ENCODE results near the gene FAM89B. TPM values are rescaled to one million over a fixed set of nuclear protein-coding genes. Genes with fewer than 3 reads are reported as not detected.

The FAM89B gene
- total and polyA plus RNA-seq, 2 of the 8 experiments (the other 6 are each of a cell fraction or from before 2014, with no cell fraction given): 15.8 to 32.4 TPM

- no peak overlapping the region for H3K9ac ChIP-seq (replicated peaks in 1 of 4; ENCODE audit: extremely low read depth in 1 of 4, low read depth in 3 of 4, low read length in 3 of 4)
- CTCF ChIA-PET (ENCODE audit: partially characterized antibody): interaction anchor here (0.6 to 14.8 kb wide), 5 partner anchors 8 to 831 kb away, joined by 3 to 227 read pairs (median 3); partner anchors contain the start of gene KCNK7
- no peak overlapping the region for H3K4me3 ChIP-seq (ENCODE audit: extremely low read depth in 1 of 4, insufficient read depth in 2 of 4, low read depth in 3 of 4, low read length in 4 of 4)
- H3K4me1 ChIP-seq (replicated peaks in 1 of 4; ENCODE audit: control insufficient read depth in 3 of 4, insufficient read depth in 4 of 4, low read length in 3 of 4): peaks cover 0 to 2% (median under 1%) of the 10 kb centered on the region in 4 experiments; a peak in 5 of 7 replicates
- WGBS, 2 experiments (ENCODE audit: extremely low coverage in 1 of 2, insufficient coverage in 1 of 2, insufficient read length in 1 of 2, insufficient replicate concordance in 2 of 2, low coverage in 1 of 2, low lambda C conversion rate in 2 of 2, missing lambda C conversion rate in 1 of 2): 97% methylated on average over 10 of the region's 16 CpGs; no CpG with 5 or more reads in 1 of the 2 experiments
- no peaks in the 10 kb centered on the region for H3K79me2 ChIP-seq (ENCODE audit: control insufficient read depth in 1 of 2, insufficient read depth in 2 of 2, low read length in 2 of 2)
- H4K20me1 ChIP-seq (replicated peaks in 1 of 2; ENCODE audit: control insufficient read depth in 1 of 2, insufficient read depth in 2 of 2, low read length in 2 of 2): peaks cover 0 to 4% of the 10 kb centered on the region in 2 experiments
- H2BK20ac ChIP-seq (ENCODE audit: low read length): no peak overlapping the region
- no peaks in the 10 kb centered on the region for H3K9me3 ChIP-seq (ENCODE audit: insufficient read depth in 2 of 2, low read depth in 1 of 2, low read length in 1 of 2)
- H2BK12ac ChIP-seq (ENCODE audit: low read depth, low read length): no peak overlapping the region
- H3K27ac ChIP-seq (ENCODE audit: low read depth, low read length): no peak overlapping the region
- no peak overlapping the region for H3K18ac ChIP-seq (ENCODE audit: extremely low read depth, low read length)
- H2BK5ac ChIP-seq (ENCODE audit: low read depth, low read length): no peak overlapping the region
- H3K36me3 ChIP-seq (ENCODE audit: control insufficient read depth in 2 of 4, insufficient read depth in 4 of 4, low read length in 3 of 4): peaks cover 0 to 10% (median 2%) of the 10 kb centered on the region in 4 experiments; a peak in 3 of 8 replicates
- no peak overlapping the region for H4K91ac ChIP-seq (replicated peaks; ENCODE audit: insufficient read length, low read length)
- no peak overlapping the region; the same call in 1 of the 2 replicates for H4K8ac ChIP-seq (ENCODE audit: extremely low read depth, insufficient read depth, low read length)
- H2BK15ac ChIP-seq (ENCODE audit: low read length): no peak overlapping the region
- DNase-seq (ENCODE audit: low read depth in 1 of 2, low spot score in 2 of 2) (no peak), FAIRE-seq (no peak)
- H2AK5ac ChIP-seq (ENCODE audit: low read depth, low read length): no peak overlapping the region
- H3K23ac ChIP-seq (ENCODE audit: insufficient read length): no peak overlapping the region
- H2BK120ac ChIP-seq (replicated peaks; ENCODE audit: low read depth, low read length): no peak overlapping the region
- no peaks in the 10 kb centered on the region for H3K23me2 ChIP-seq (ENCODE audit: low read depth, low read length)
- H3K27me3 ChIP-seq (replicated peaks in 1 of 4; ENCODE audit: control insufficient read depth in 3 of 4, extremely low read depth in 1 of 4, insufficient read depth in 3 of 4, low read length in 3 of 4): peaks cover 2 to 5% (median 4%) of the 10 kb centered on the region in 4 experiments
- H3K4me2 ChIP-seq (ENCODE audit: insufficient read depth in 1 of 2, low read depth in 2 of 2, low read length in 2 of 2): no peak overlapping the region
- H3K4ac ChIP-seq (replicated peaks; ENCODE audit: insufficient read length, low read depth, low read length): no peak overlapping the region
- no peaks in the 10 kb centered on the region for H3K79me1 ChIP-seq (ENCODE audit: low read depth, low read length)
- no peak overlapping the region for H3K56ac ChIP-seq (replicated peaks; ENCODE audit: insufficient read length, low read depth, low read length)
- no peak overlapping the region for H2AFZ ChIP-seq (ENCODE audit: low read length)
- TF ChIP-seq USF2 (IDR thresholded peaks at IDR 0.05; ENCODE audit: low read length) (no peak), HDAC6 (IDR thresholded peaks at IDR 0.05; ENCODE audit: low read depth, low read length) (no peak), POU5F1 (IDR thresholded peaks at IDR 0.05; ENCODE audit: low read depth, low read length) (no peak), KDM1A (IDR thresholded peaks at IDR 0.05; ENCODE audit: borderline replicate concordance, low read length) (no peak)
- no peak overlapping the region for H3K14ac ChIP-seq (ENCODE audit: insufficient read length)
- POLR2A ChIA-PET (ENCODE audit: partially characterized antibody): interaction anchor here (0.9 to 2.1 kb wide), 6 partner anchors 9 to 28 kb away, joined by 3 to 7 read pairs (median 4); partner anchors contain the start of gene ZNRD2
- no peak overlapping the region for H4K5ac ChIP-seq (ENCODE audit: insufficient read length, low read depth, low read length)
These were observed 25.9 kb downstream of the FAM89B start for GRCh38 chr11:65598258-65598699.

Measured in H1 (cell line).